Lower leg skin (tissue), 3 donors: Measurements from ENCODE around the gene GPC5.

Source experiments
- CTCF ChIP-seq, 3 donors: fragments of 450-650 bp; IDR thresholded peaks; one replicate each; pipeline ENCODE4 v1.5.1; 2016; ENCODE audit warnings: antibody characterized with exemption in 3 of 3, mild to moderate bottlenecking in 3 of 3, moderate library complexity in 2 of 3
- POLR2A ChIP-seq, 2 donors: fragments of 450-650 bp; IDR thresholded peaks; one replicate each; pipeline ENCODE4 v1.6.1; 2016 to 2017; ENCODE audit warnings: antibody characterized with exemption in 2 of 2, mild to moderate bottlenecking in 1 of 2, moderate library complexity in 1 of 2

GRCh38 chr13:92830821-92831220, 1432.4 kb downstream of the GPC5 start:
- TF ChIP-seq CTCF (IDR thresholded peaks at IDR 0.05): no peak
- TF ChIP-seq POLR2A (IDR thresholded peaks at IDR 0.05): no peak
